ENCODE measurements around the gene ZFYVE27. TPM values are rescaled to one million over a fixed set of nuclear protein-coding genes. Genes with fewer than 3 reads are reported as not detected.

ZFYVE27 gene
- total and polyA plus RNA-seq, 10 of the 15 experiments (the other 5 are each of a cell fraction or from before 2014, with no cell fraction given): 1.1 to 28.9 (median 21.4) TPM

- TF ChIP-seq REST (IDR thresholded peaks at IDR 0.05; ENCODE audit: low read depth, low read length): no peak
- no peak for TF ChIP-seq ZNF622 (IDR thresholded peaks at IDR 0.05)
- no peak for TF ChIP-seq BCL3 (IDR thresholded peaks at IDR 0.05; ENCODE audit: borderline replicate concordance, insufficient read depth, low read depth, low read length, poor library complexity, severe bottlenecking)
These were observed 14.8 kb upstream of the ZFYVE27 start (continued) for GRCh38 chr10:97721871-97722780.

- no peaks in the 10 kb centered on the region for H3K79me2 ChIP-seq (ENCODE audit: control insufficient read depth, insufficient read depth, low read length)
- no peaks in the 10 kb centered on the region for H3K27me3 ChIP-seq (replicated peaks in 1 of 2; ENCODE audit: control insufficient read depth in 2 of 2, insufficient read depth in 2 of 2, low read length in 1 of 2)
- H3K27ac ChIP-seq (ENCODE audit: control insufficient read depth, insufficient read depth): no peak overlapping the region
- FAIRE-seq (no peak), ATAC-seq (no peak), DNase-seq (ENCODE audit: low read depth, low spot score) (no peak)
- BruUV-seq (replicated peaks): no TSS peak
- H3K9me3 ChIP-seq (replicated peaks; ENCODE audit: control insufficient read depth, insufficient read depth, low read length): no peaks in the 10 kb centered on the region; the same call in 2 of the 3 replicates
- WGBS (ENCODE audit: insufficient coverage, insufficient replicate concordance, low lambda C conversion rate, missing lambda C conversion rate): 44% methylated on average over 3 of the region's 3 CpGs
- no peaks in the 10 kb centered on the region for H4K20me1 ChIP-seq (ENCODE audit: control insufficient read depth, insufficient read depth)
- in situ Hi-C loops (cut with MboI) (no loop called here), intact Hi-C loops (cut with micrococcal nuclease; ENCODE audit: unreplicated experiment) (no loop called here)
- POLR2A ChIA-PET: no interaction called here
- SMC1A ChIA-PET (ENCODE audit: uncharacterized antibody, unreplicated experiment): interaction anchor here (0.6 kb wide), 1 partner anchor 9 kb away, joined by 3 read pairs; no protein-coding TSS in a partner anchor
- TF ChIP-seq ZNF592 (IDR thresholded peaks at IDR 0.05) (no peak), KLF5 (IDR thresholded peaks at IDR 0.05; ENCODE audit: partially characterized antibody) (no peak), NFYA (IDR thresholded peaks at IDR 0.05; ENCODE audit: borderline replicate concordance, low read depth, low read length) (no peak), IKZF2 (IDR thresholded peaks at IDR 0.05) (no peak)
- CTCF ChIA-PET: interaction anchor here (0.9 to 21.5 kb wide), 4 partner anchors 9 to 37 kb away, joined by 4 to 416 read pairs (median 15); partner anchors contain the start of genes AVPI1, MARVELD1 and ZFYVE27
- H3K4me1 ChIP-seq (ENCODE audit: control insufficient read depth, insufficient read depth, low read length): no peaks in the 10 kb centered on the region
- H3K4me2 ChIP-seq (ENCODE audit: control insufficient read depth, insufficient read depth): no peak overlapping the region
- H3K36me3 ChIP-seq (ENCODE audit: control insufficient read depth in 2 of 2, insufficient read depth in 2 of 2, low read length in 1 of 2): no peaks in the 10 kb centered on the region
- H3K9ac ChIP-seq (ENCODE audit: control insufficient read depth, insufficient read depth, low read length): no peak overlapping the region
- RAD21 ChIA-PET (ENCODE audit: unreplicated experiment): interaction anchor here (1.1 kb wide), 2 partner anchors 22 to 36 kb away, joined by 3 to 4 read pairs; partner anchors contain the start of gene AVPI1
- H3K4me3 ChIP-seq: no peak overlapping the region
- H2AFZ ChIP-seq (ENCODE audit: control insufficient read depth, low read depth, low read length): no peak overlapping the region
These were observed 13.9 kb upstream of the ZFYVE27 start for GRCh38 chr10:97723001-97723400.
